MM.1S (cell line): ENCODE measurements around the gene HES5.

Experiments
- DNase-seq: peaks from one replicate; pipeline ENCODE4 v3.0.0-alpha.2; 2015
- H2AFZ ChIP-seq: fragments of 300-600 bp; sonication (generic); 2 replicates; pipeline ENCODE4 v1.6.0; 2016; ENCODE audit warnings: antibody characterized with exemption, low read length
- H3F3A ChIP-seq: fragments of 300-600 bp; sonication (generic); 2 replicates; pipeline ENCODE4 v1.6.1; 2016; ENCODE audit warnings: mild to moderate bottlenecking, antibody characterized with exemption, low read length, moderate library complexity, mixed read lengths; ENCODE audit not compliant: insufficient read depth
- H3K27ac ChIP-seq: fragments of 300-600 bp; sonication (generic); 2 replicates; pipeline ENCODE4 v1.5.1; 2016; ENCODE audit warnings: mild to moderate bottlenecking, low read length
- H3K27me3 ChIP-seq: fragments of 300-600 bp; sonication (generic); replicated peaks from 2 replicates; pipeline ENCODE4 v1.6.0; 2016; ENCODE audit warnings: low read length; ENCODE audit not compliant: insufficient read depth
- H3K36me3 ChIP-seq: fragments of 300-600 bp; sonication (generic); replicated peaks from 2 replicates; pipeline ENCODE4 v1.6.1; 2016; ENCODE audit warnings: mild to moderate bottlenecking, low read length, mixed read lengths; ENCODE audit not compliant: insufficient read depth
- H3K4me1 ChIP-seq: fragments of 300-600 bp; sonication (generic); 2 replicates; pipeline ENCODE4 v1.6.1; 2016; ENCODE audit warnings: low read length, mixed read lengths
- H3K4me2 ChIP-seq: fragments of 300-600 bp; sonication (generic); 2 replicates; pipeline ENCODE4 v1.6.0; 2016; ENCODE audit warnings: low read depth, low read length
- H3K4me3 ChIP-seq: fragments of 300-600 bp; sonication (generic); 2 replicates; pipeline ENCODE4 v1.5.1; 2016; ENCODE audit warnings: low read length, mixed read lengths
- H3K79me2 ChIP-seq: fragments of 300-600 bp; sonication (generic); 2 replicates; pipeline ENCODE4 v1.6.1; 2016; ENCODE audit warnings: mixed run types, low read length, mixed read lengths
- H3K9ac ChIP-seq: fragments of 300-600 bp; sonication (generic); 2 replicates; pipeline ENCODE4 v1.6.1; 2016; ENCODE audit warnings: low read length, mixed read lengths
- H3K9me2 ChIP-seq: fragments of 300-600 bp; sonication (generic); replicated peaks from 2 replicates; pipeline ENCODE4 v1.6.1; 2016; ENCODE audit warnings: mild to moderate bottlenecking, low read length, mixed read lengths; ENCODE audit not compliant: insufficient read depth
- H3K9me3 ChIP-seq: fragments of 300-600 bp; sonication (generic); replicated peaks from 2 replicates; pipeline ENCODE4 v1.6.1; 2016; ENCODE audit warnings: mild to moderate bottlenecking, low read length, mixed read lengths; ENCODE audit not compliant: insufficient read depth
- H4K20me1 ChIP-seq: fragments of 300-600 bp; sonication (generic); 2 replicates; pipeline ENCODE4 v1.6.1; 2016; ENCODE audit warnings: mild to moderate bottlenecking, low read length, moderate library complexity, mixed read lengths; ENCODE audit not compliant: insufficient read depth
- EZH2 ChIP-seq: fragments of 300-600 bp; sonication (generic); optimal IDR thresholded peaks from 2 replicates; pipeline ENCODE3; 2017; ENCODE audit warnings: low read depth, mild to moderate bottlenecking, antibody characterized with exemption, low read length, mixed read lengths
- EZH2phosphoT487 ChIP-seq: fragments of 300-600 bp; sonication (generic); IDR thresholded peaks from 2 replicates; pipeline ENCODE4 v1.6.1; 2018; ENCODE audit warnings: antibody characterized with exemption, low read length
- TF ChIP-seq, protein P1 (sequence below): fragments of 300-600 bp; sonication (generic); IDR thresholded peaks from 2 replicates; pipeline ENCODE4 v1.5.1; 2016; ENCODE audit warnings: antibody characterized with exemption, low read length, mixed read lengths

The HES5 gene

DNA sequence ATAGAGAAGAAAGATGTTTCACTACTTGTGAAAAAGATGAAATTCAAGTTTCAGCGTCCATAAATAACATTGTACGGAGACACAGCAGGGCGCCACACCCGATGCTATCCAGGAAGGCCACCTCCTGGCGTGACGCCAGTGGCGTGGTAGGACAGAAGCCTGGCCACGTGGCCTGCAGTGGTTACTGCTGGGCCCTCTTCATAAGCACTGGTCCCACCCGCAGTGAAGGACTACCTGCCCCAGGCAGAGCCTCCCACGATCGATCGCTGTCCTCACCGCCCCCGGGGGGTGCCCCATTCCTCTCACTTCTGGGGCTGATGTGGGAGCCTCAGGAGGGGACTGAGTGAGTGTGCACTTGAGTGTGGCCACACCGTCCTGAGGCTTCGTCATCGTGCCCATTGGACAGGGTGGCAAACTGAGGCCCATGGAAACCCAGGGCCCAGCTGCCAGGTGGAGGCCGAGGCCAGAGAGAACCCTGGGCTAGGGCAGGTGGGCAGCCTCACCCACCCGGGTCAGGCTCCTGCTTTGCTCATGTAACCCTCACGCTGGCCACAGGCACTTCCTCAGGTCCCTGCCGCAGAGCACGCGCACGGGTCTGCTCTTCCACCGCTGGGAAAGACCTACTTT lies 11.7 kb upstream of the HES5 start:
- H3F3A ChIP-seq: peaks cover 10% of the 10 kb centered on the region
- H3K27me3 ChIP-seq: peaks cover 6% of the 10 kb centered on the region
- no peaks in the 10 kb centered on the region for H3K36me3 ChIP-seq
- H3K27ac ChIP-seq: peak overlapping the region; percentile 23; the same call in 1 of the 2 replicates
- H3K4me3 ChIP-seq: no peak overlapping the region
- TF ChIP-seq EZH2phosphoT487 (no peak), EZH2 (no peak)
- TF ChIP-seq, protein P1, sequence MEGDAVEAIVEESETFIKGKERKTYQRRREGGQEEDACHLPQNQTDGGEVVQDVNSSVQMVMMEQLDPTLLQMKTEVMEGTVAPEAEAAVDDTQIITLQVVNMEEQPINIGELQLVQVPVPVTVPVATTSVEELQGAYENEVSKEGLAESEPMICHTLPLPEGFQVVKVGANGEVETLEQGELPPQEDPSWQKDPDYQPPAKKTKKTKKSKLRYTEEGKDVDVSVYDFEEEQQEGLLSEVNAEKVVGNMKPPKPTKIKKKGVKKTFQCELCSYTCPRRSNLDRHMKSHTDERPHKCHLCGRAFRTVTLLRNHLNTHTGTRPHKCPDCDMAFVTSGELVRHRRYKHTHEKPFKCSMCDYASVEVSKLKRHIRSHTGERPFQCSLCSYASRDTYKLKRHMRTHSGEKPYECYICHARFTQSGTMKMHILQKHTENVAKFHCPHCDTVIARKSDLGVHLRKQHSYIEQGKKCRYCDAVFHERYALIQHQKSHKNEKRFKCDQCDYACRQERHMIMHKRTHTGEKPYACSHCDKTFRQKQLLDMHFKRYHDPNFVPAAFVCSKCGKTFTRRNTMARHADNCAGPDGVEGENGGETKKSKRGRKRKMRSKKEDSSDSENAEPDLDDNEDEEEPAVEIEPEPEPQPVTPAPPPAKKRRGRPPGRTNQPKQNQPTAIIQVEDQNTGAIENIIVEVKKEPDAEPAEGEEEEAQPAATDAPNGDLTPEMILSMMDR: no peak
- no peak overlapping the region for H3K9ac ChIP-seq
- H3K4me1 ChIP-seq: peaks cover 15% of the 10 kb centered on the region
- H3K9me3 ChIP-seq: no peaks in the 10 kb centered on the region
- no peak overlapping the region for H2AFZ ChIP-seq
- H3K79me2 ChIP-seq: no peaks in the 10 kb centered on the region
- H3K9me2 ChIP-seq: no peaks in the 10 kb centered on the region
- H4K20me1 ChIP-seq: no peaks in the 10 kb centered on the region
- H3K4me2 ChIP-seq: no peak overlapping the region; the same call in 1 of the 2 replicates
- DNase-seq: peak; percentile 48

DNA sequence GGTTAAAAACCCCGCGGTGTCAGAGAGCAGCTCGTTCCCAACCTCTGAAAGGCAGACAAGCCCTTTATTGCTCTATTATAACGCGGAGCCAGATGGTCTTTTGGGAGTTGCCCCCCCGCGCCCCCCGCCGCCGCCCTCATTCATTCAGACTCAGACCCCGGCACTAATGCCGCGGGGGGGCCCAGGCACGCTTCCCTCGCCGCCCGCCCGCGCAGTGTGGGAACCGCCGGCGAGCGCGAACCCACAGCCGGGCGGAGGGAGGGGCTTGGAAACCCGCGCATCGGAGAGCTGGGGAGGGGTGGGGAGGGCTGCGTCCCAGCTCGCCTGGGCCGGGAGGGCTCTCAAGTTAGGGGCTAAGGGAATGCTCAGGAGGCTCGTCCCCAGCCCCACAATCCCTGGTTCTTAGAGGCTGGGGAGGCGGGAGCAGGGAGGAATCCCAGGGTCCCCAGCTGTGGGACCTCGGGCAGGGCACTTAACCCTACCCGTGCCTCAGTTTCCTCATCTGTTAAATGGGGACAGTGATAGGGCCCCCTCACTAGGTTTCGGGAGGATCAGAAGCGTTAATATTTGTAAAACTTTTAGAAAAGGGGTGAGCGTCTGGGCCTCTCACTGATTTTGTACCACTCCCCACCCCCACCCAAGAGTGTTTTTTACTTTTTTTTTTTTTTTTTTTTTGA lies 10.9 kb upstream of the HES5 start:
- Histone ChIP-seq H2AFZ (no peak overlapping the region), H3K9ac (no peak overlapping the region), H3F3A (peaks cover 5% of the 10 kb centered on the region), H4K20me1 (no peaks in the 10 kb centered on the region), H3K27me3 (peaks cover 12% of the 10 kb centered on the region), H3K79me2 (no peaks in the 10 kb centered on the region), H3K9me2 (no peaks in the 10 kb centered on the region), H3K4me1 (peaks cover 15% of the 10 kb centered on the region), H3K36me3 (no peaks in the 10 kb centered on the region), H3K4me3 (no peak overlapping the region), H3K4me2 (peak overlapping the region; percentile 34; the same call in 1 of the 2 replicates), H3K9me3 (no peaks in the 10 kb centered on the region), H3K27ac (peak overlapping the region; percentile 23; the same call in 1 of the 2 replicates)
- TF ChIP-seq, protein P1: no peak
- TF ChIP-seq EZH2 (no peak), EZH2phosphoT487 (no peak)
- DNase-seq: no peak

DNA sequence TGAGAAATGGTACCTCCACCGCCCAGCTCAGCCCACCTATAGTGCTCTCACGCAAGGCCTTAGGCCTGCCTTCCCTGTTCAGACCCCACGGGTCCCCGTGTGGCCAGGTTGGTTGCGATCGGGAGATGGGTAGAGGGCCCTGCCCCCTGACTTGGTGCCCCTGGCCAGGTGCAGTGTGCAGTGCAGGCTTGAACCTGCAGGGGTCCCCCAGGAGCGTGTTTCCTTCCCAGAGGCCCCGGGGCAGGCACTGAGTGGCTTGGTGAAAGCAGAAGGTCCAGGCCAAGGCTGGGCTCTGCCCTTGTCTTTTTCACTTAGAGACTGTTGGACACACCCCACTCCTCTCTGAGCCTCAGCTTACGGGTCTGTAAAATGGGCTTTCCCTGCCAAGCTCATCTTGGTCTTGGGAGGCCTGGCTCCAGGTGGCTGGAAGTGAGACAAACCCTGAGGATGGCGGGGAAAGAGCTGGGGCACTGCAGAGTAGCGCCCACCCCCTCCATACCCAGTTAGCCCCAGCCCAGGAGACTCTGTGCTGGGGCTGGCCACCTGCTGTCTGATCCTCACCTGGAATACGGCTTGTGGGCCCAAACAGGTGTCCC lies 9.3 kb upstream of the HES5 start:
- DNase-seq: no peak
- Histone ChIP-seq H3K4me2 (no peak overlapping the region), H3K9ac (no peak overlapping the region), H3K27me3 (peaks cover 27% of the 10 kb centered on the region), H3K36me3 (no peaks in the 10 kb centered on the region), H3K4me1 (peaks cover 11% of the 10 kb centered on the region), H3F3A (no peaks in the 10 kb centered on the region; the same call in 1 of the 2 replicates), H4K20me1 (no peaks in the 10 kb centered on the region), H3K9me3 (no peaks in the 10 kb centered on the region), H2AFZ (no peak overlapping the region), H3K4me3 (no peak overlapping the region), H3K27ac (no peak overlapping the region), H3K79me2 (no peaks in the 10 kb centered on the region), H3K9me2 (no peaks in the 10 kb centered on the region)
- TF ChIP-seq EZH2phosphoT487 (no peak), EZH2 (no peak)
- TF ChIP-seq, protein P1: peak; percentile 24
